CD4-positive, alpha-beta T cell treated with Interleukin-12 subunit alpha and Interleukin-12 subunit beta, for 1 hour (primary cell): ENCODE measurements around the gene DCHS1.
A peak's percentile ranks its signal among the peaks of the same experiment; 100 is the strongest.

ENCODE experiments used
- DNase-seq: peaks from one replicate; pipeline ENCODE4 v3.0.0-alpha.2; 2020

DCHS1 gene

DNA sequence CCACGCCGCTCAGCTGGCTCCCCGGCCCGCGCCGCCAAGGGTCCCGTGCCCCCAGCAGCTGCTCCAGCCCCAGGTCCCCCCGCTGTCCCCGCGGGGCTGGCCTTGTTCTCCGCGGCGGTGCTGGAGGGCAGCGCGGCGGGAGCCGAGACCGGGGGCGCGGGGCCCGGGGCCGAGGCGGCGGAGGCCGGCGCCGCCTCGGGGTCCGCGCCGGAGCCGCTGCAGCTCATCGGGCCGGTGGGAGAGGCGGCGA is 43.7 kb downstream of the DCHS1 start:
- DNase-seq: no peak

DNA sequence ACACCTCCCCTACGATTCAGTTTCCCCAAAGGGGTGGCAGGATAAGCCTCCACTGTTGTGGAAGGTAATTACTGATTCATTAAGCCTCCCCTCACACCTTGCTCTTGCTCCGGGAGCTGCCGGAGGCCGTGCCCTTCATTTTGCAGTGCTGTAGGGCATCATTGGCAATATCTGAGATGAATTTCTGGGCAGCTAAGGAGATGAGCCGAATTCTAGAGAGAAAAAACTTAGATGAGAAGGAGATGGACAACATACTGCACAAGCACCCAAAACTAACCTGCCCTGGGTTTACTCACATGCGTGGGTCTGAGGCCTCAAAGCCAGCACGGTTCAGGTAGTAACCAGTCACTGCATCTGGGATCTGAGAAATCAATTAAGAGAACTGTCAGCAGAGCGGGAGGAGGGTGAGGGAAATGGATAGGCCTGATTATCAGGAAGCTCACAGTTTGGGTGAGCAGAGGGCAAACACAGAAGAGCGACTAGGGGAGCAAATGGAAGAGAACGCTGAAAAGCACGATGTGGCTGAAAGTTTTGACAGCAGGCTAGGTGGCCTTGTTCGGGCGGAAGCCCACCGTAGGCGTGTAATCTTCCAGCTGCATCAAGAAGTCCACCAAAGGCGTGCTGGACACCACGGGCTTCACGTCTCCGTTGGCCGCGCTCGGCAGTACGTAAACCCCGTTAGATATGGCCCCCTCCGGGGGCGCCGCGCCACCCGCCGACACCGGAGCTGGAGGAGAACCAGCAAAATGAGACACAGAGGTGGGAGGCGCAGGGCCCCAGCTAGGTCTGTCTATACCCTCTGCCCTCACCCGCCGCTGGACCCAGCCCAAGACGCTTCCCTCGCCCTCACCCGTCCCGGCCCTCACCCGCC is 44.3 kb downstream of the DCHS1 start:
- no peak for DNase-seq

DNA sequence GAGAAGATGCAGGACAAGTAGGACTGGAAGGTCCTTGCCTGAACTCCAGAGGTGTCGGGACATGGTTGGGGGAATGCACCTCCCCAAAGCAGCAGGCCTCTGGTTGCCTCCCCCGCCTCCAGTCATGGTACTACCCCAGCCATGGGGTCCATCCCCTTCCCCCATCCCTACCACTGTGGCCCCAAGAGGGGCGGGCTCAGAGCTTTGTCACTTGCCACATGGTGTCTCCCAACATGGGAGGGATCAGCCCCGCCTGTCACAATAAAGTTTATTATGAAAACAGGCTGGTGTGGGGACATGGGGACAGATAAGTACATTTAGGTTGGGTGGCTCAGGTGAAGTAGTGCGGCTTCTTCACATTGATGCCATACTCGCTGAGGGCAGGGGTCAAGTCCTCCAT is 45.0 kb downstream of the DCHS1 start:
- DNase-seq: no peak

DNA sequence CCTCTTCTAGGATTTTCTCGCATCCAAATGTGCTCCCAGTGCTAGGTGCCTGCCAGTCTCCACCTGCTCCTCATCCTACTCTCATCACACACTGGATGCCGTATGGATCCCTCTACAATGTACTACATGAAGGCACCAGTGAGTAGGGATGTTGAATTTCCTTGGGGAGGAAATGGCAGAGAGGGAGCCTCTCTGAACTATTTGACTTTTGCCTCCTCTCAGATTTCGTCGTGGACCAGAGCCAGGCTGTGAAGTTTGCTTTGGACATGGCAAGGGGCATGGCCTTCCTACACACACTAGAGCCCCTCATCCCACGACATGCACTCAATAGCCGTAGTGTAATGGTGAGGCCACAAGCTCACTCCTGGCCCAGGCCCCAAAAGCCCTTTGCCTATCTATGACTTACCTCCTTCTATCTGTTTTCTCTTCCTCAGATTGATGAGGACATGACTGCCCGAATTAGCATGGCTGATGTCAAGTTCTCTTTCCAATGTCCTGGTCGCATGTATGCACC is 46.0 kb downstream of the DCHS1 start:
- no peak for DNase-seq

DNA sequence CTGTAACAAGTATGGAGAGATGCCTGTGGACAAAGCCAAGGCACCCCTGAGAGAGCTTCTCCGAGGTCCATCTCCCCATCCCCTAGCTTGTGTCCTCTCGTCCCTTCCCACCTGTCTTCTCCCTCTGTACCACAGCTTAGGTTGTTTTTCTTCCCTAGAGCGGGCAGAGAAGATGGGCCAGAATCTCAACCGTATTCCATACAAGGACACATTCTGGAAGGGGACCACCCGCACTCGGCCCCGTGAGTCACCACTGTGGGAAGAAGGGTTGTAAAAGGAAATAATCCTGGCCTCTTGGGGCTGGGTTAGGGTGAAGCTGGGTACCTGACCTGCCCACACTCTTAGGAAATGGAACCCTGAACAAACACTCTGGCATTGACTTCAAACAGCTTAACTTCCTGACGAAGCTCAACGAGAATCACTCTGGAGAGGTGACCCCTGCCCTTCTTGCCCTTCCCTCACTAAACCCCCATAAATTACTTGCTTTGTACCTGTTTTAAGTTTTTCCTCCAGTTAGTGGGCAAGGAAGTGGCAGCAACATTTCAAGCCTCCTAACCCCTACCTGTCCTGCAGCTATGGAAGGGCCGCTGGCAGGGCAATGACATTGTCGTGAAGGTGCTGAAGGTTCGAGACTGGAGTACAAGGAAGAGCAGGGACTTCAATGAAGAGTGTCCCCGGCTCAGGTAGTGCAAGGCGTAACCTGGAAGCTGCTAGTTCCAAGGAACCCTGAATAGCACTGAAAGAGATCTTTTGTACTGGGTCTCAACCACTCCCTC is 46.7 kb downstream of the DCHS1 start:
- DNase-seq: no peak

DNA sequence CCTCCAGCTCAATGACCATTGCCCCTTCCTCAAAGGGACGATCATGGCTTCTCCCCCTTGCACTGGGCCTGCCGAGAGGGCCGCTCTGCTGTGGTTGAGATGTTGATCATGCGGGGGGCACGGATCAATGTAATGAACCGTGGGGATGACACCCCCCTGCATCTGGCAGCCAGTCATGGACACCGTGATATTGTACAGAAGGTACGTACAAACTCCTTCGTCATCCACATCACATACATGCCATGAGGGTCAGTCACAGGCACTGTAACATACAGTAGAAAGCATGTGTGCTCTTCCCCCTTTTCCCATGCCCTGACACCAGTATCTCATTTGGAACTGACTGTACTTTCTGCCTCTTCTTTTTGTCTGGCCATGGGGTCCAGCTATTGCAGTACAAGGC is 47.6 kb downstream of the DCHS1 start:
- no peak for DNase-seq

DNA sequence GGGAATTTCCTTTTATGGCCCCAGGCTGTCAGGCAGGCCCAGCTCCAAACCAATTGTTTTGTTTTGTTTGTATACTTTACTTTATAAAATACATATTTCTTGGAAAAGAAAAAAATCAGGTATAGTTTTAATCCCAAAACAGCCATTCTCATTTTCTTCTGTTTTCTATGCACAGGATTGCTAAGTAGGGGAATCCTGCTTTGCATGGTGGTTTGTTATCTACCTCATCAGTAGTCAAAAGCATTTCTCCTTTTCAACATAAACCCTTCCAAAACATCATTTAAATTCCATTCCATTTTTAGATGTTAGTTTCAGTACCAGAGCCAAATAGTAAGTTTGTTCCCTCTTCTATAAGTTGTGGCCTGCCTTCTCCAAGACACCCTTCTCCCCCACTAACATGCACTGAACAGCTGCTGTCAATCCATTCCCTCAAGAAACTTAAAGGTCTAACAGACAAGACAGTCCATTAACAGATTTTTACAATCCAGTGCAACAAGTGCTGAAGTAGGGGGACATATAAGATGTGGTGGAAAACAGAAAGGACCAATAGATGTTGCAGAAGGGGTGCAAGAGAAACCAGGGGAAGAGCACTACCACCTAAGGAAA is 48.3 kb downstream of the DCHS1 start:
- no peak for DNase-seq

DNA sequence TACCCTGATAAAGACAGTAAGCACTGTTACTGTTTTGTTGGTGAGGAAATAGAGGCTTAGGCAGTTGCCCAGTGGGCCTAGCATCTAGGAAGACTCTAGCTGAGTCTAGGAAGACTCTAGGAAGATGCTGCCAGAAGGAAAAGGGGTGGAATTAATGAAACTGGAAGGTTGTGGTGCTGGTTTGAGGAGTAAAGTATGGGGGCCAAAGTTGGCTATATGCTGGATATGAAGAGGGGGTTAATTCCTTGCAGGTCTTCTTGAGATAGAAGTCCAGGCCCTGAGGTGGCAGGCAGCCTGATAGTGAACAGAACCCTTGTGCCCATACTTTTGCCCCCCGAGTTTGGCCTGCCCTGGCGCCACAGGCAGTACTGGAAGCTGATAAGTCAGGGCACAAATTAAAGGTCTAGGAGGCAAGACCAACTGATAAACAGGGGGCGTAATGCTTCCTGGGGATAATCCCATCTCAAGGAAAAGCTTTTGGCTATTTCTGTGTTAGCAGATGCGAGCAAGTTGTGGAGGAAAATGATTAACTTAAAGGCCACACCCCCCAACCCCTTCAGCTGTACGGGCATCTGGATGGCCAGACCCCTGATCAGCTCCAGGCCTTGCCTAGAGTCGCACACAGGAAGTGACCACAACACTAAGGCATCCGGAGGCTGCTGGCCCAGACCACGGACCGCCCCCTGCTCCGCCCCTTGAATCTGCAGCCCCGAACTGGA is 49.0 kb downstream of the DCHS1 start:
- DNase-seq: peak; percentile 72

DNA sequence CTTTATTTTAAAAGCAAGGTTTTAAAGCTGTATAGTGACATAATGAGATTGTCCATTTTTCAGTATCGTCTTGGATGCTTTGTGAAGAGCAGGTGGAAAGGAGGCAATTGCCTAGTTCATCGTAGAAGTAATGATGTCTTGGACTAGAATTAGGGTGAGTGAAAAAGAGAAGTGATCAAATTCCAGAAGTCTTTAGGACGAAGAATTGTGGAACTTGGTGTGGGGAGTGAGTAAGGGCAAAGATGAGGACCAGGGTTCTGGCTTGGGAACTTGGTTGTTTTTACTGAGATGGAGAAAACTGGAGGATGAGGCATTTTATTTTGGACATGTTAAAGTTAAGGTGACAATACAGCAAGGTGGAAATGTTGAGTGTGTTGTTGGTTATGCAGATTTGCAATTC is 50.8 kb downstream of the DCHS1 start:
- DNase-seq: no peak

DNA sequence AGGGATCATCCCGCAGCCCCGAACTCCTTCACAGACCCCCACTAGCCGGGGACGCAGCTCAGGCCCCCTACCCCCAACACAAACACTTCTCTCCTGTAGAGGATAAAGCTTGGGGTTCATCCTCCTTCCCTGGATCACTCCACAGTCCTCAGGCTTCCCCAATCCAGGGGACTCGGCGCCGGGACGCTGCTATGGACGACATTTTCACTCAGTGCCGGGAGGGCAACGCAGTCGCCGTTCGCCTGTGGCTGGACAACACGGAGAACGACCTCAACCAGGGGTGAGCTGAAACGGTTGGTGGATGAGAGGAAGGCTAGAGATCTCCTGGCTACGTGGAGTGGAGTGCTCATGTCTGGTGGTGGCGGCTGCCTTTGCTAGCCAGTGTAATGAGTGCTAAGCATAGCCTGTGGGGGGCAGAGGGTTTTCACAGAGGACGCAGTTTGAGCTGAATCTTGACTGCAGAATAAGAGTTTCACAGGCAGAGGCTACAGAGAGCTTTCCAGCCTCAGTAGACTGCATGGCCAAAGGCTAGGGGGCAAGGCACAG is 51.5 kb downstream of the DCHS1 start:
- peak; percentile 71 for DNase-seq

DNA sequence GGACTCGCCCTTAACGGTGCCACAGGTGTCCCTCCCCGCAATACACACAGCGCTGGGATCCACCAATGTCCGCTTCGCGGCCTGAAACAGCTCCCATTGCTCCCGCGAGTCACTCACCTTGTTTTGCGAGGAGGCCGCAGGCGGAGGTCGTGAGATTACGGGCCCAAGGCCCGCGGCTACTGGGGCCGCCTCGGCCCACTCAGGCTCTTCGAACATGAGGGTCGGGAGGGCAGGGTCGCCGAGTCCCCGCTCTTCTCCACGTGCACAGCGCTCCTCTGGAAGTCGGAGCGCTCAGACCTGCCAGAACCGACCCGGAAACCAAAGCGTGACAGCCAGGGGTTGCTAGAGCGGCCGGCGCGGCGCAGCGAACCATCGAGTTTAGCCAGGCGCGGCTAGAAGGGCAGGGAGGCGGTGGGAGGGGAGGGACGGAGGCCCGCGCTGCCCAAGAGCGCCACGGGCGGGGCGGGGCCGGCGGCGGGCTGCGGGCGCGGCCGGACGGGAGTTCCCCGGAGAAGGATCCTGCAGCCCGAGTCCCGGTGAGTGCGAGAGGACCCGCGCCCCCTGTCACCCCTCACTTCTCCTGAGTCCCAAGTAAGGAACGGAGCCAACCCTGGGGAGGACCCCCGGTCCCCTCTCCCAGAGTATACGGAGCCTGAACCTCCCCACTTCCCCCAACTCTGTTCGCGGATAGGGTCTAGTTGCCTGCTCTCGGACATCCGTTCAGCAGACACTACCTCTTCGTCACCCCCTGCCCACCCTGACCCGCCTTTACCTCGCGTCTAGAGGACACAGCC is 52.1 kb downstream of the DCHS1 start, which contains the start of the genes ILK and RRP8:
TSS of gene ILK (plus strand) at position 488 of the 794 bp plus-strand sequence. CDS start 498 bp downstream, outside the sequence.
TSS of gene RRP8 (minus strand) at position 330 of the 794 bp plus-strand sequence. CDS start at position 216, 114 bp downstream.
- DNase-seq: peak; percentile 93

DNA sequence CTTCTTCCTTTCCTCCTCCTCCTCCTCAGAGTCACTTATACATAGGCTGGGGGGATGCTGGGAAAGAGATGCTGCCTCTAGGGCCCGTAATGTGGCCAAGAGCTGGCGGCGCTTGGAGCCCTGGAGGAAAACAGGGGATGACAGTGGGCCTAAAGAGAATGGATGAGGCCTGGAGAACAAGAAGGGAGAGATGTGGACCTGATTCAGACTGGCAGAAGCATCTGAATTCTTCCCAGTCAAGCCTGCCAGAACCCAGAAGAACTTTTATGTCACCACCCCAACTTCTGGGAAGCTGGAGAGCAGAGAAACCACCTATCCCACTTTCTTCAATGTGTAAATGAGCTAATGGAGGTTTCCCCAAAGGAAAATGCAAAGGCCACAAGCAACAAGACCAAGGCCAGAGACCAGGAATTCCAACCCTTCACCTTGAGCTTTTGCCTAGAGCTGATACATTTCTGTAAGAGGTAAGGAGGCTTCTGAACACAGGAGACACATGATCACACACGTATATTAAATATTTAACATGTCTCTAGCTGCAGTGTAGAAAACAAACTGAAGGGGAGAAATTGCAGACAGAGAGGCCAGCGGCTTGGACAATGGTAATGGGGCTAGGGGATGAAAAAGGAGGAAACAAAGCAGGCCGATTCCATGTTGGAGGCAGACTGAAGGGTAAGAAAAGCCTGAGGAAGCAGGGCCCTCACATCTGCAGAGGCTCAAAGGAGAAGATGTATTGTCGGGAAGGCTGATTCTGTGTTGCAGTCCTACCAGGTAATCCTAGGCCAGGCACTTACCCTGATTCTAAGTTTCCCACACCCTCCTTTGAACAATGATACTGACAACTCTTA is 53.3 kb downstream of the DCHS1 start:
- no peak for DNase-seq

DNA sequence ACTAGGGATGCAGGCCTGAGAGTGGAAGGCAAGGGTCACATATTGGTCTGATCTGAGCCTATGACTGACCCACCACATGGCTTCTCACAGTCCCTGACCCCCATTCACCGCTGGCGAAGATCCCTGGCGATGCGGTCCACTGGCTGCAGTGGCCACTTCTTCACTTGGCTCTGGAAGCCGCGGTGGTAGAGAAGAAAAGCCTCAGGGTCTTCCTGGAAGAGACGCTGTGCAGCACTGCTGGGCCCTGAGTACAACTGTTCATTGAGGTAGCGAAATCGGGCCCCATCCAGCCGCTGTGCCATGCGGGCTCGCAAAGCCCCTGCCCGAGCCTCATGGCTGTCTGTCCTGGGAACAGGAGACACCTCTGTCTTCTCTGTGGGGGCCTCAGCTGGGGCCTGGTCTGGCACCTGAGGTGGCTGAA is 54.6 kb downstream of the DCHS1 start:
- DNase-seq: no peak

DNA sequence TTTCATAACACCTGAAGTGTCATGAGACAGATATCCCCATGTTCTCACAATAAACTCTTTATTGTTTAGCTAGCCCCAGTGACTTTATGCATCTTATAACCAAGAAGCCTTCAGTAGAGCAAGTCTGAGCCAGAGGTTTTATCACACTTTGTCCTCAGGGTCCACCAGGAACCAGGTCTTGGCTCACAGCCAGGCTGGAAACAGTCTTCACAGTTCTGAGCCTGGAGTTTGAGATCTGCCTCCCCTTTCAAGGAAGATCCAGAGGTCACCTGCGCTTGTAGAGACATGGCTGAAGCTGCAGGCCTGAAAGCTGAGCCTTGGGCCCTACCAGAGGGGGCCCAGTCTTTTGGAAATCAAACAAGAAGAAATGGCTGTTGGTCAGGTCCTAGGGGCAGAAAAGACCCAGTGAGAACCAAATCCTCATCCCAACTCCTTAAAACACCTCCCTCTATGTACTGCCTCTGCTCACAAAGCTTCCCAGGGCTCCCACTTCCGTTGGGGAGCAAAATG is 55.7 kb downstream of the DCHS1 start:
- no peak for DNase-seq

DNA sequence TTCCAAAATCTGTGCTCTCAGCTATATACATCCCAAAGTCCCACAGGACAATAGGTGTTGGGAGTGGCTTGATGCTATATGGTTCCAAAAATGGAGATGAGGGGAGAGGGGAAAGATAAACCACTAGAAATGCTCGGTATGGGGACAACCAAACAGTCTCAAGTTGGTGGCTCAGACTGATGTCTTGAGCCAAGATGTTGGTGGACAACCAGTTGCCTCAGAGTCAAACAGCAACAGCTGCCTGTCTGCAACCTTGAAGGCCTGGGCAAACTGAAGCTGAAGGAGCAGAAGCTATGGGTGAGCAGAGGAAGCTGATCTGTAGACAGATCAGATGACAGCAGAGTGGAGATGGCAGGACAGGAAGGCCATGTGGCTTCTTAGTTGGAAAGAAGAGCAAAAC is 56.2 kb downstream of the DCHS1 start:
- DNase-seq: no peak

DNA sequence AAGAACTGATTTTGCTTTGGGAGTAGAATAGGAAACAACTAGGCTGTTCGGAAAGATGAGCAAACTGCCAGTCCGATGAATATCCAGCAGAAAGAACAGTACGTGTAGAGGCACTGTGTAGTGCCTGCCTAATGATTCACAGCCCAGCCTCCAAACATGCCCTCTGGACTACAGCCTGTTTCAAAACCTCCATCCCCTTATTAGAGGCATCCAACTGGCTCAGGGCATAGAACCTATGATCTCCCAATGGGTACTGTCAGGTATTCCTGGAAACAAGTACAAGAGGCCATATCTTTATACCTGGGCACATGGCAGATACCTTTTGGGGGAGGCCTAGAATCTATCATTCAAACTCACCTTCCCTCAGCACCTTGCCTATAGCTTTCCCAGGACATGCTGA is 57.1 kb downstream of the DCHS1 start:
- no peak for DNase-seq

DNA sequence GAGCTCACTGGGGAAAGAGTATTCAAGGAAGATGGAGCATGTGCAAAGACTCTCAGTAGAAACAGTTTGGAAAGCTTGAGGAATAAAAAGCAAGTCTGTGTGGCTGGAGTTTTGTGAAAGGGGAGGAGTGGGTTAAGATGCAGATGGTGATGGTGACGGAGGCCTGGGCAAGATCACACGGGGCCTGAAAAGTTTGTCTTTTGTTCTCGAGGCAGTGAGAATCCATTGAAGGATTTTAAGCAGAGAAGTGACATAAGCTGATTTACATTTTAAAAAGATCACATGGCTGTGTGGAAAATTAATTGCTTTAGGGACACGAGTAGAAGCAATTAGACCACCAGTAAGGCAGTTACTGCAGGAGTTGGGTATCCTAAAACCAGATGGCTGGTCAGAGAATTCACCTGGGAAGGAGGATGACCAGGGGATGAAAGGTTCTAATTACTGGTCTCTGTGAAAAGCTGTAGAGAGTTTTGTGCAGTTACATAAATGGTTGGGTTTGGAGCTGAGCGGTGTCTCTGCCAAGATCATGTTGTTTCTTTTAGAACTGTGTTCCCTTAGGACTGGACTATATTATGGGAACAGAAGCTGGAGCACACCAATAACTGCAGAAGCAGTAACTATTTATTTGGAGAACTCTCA is 59.3 kb downstream of the DCHS1 start:
- no peak for DNase-seq

DNA sequence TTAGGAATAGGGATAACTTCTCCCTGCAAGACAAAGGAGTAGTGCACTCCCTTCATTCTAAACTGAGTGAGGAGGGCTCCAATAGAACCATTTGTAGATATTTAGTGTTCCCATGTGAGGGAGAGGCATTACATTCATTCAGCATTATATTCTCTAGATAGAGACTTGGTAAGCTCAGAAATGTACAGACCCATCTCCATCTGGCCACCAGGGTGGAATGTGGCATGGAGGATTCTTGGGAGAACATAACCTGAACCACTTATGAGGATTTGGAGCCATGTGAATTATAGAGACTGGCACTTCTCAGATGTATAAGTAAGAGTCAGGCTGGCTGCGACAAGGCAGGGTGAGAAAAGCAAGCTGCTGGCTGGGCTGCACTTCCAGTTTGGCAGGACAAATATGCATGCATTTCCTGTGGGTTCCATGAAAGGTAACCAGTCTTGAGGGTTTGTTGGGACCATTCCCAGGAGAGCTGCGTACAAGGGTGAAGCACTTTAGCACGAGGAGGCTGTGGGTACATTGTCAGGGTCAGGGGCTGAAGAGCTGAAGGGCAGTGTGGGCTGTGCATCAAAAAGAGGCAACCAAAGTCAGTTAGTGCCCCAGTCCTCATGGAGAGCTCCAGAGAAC is 61.4 kb downstream of the DCHS1 start:
- no peak for DNase-seq

DNA sequence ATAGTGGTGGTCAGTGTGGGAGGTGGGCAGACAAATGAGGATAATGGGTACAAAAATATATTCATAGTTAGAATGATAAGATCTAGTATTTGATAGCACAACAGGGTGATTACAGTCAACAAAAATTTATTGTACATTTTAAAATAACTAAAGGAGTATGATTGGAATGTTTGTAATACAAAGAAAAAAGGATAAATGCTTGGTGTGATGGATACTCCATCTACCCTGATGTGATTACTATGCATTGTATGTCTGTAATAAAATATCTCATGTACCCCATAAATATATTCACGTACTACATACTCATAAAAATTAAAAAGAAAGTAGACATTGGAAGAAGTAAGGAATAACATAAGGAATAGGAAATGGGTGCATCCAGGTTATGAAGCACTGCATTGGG is 67.6 kb downstream of the DCHS1 start:
- DNase-seq: no peak
